WTC11 (cell line): ENCODE results near the gene PRRT4. TPM values are rescaled to one million over a fixed set of nuclear protein-coding genes. Genes with fewer than 3 reads are reported as not detected.

Source experiments
- ATAC-seq: fragments of 200-7000 bp; cut with Tn5 transposase; 2 replicates; pipeline ENCODE4 v1.10.0; 2021; ENCODE audit warnings: mild to moderate bottlenecking, moderate library complexity
- CTCF ChIA-PET: fragments of 300-600 bp; sonication (Branson Sonifier 250); formaldehyde crosslinking; loops from one replicate; lab custom pipeline; 2021; ENCODE audit warnings: antibody characterized with exemption; lab: Charles Lee
- POLR2A ChIA-PET: fragments of 350-600 bp; sonication (Branson Sonifier 250); formaldehyde crosslinking; loops from one replicate; lab custom pipeline; 2021; ENCODE audit warnings: antibody characterized with exemption; lab: Charles Lee
- DNase-seq: peaks from one replicate; pipeline ENCODE4 v3.0.0; 2021; ENCODE audit warnings: low spot score
- H3K27ac Mint-ChIP-seq: 2 replicates; pipeline ENCODE4 v1.8.0; 2021; ENCODE audit warnings: mixed read lengths
- H3K27me3 Mint-ChIP-seq: 2 replicates; pipeline ENCODE4 v1.8.0; 2021; ENCODE audit warnings: low read depth, mild to moderate bottlenecking, moderate library complexity, mixed read lengths
- H3K36me3 Mint-ChIP-seq: 2 replicates; pipeline ENCODE4 v1.8.0; 2021; ENCODE audit warnings: mixed read lengths
- H3K4me1 Mint-ChIP-seq: 2 replicates; pipeline ENCODE4 v1.8.0; 2022; ENCODE audit warnings: mixed read lengths
- H3K4me3 Mint-ChIP-seq: 2 replicates; pipeline ENCODE4 v1.8.0; 2021; ENCODE audit warnings: mild to moderate bottlenecking, moderate library complexity, mixed read lengths
- H3K9me3 Mint-ChIP-seq: 2 replicates; pipeline ENCODE4 v1.8.0; 2021; ENCODE audit warnings: mixed read lengths
- AFF4 ChIP-seq: sonication (generic); formaldehyde crosslinking; IDR thresholded peaks from 2 replicates; pipeline ENCODE4 v1.8.1; 2023; ENCODE audit warnings: mild to moderate bottlenecking, missing genetic modification reagents, borderline replicate concordance
- ATF2 ChIP-seq: sonication (generic); formaldehyde crosslinking; IDR thresholded peaks from 2 replicates; pipeline ENCODE4 v1.8.1; 2022; ENCODE audit warnings: low read depth, missing genetic modification reagents, borderline replicate concordance
- CDX4 ChIP-seq: fragments of 250-450 bp; sonication (Bioruptor Pico); IDR thresholded peaks from 2 replicates; pipeline ENCODE4 v1.9.0; 2021; ENCODE audit warnings: moderate library complexity, mild to moderate bottlenecking, inconsistent platforms, borderline replicate concordance
- ELF4 ChIP-seq: sonication (generic); formaldehyde crosslinking; IDR thresholded peaks from 2 replicates; pipeline ENCODE4 v1.8.1; 2022; ENCODE audit warnings: low read depth, mild to moderate bottlenecking, moderate library complexity, missing genetic modification reagents
- ERG ChIP-seq: fragments of 250-450 bp; sonication (Bioruptor Pico); IDR thresholded peaks from 2 replicates; pipeline ENCODE4 v1.8.0; 2021; ENCODE audit warnings: mild to moderate bottlenecking
- JUN ChIP-seq: sonication (generic); formaldehyde crosslinking; IDR thresholded peaks from 2 replicates; pipeline ENCODE4 v1.8.0; 2023; ENCODE audit warnings: mild to moderate bottlenecking, missing genetic modification reagents
- MLX ChIP-seq: sonication (generic); formaldehyde crosslinking; IDR thresholded peaks from 2 replicates; pipeline ENCODE4 v1.8.1; 2023; ENCODE audit warnings: mild to moderate bottlenecking, missing genetic modification reagents, moderate library complexity
- MXD4 ChIP-seq: fragments of 250-450 bp; sonication (Bioruptor Pico); IDR thresholded peaks from 2 replicates; pipeline ENCODE4 v1.8.0; 2021; ENCODE audit warnings: mild to moderate bottlenecking, moderate library complexity, borderline replicate concordance
- MYBL2 ChIP-seq: sonication (generic); formaldehyde crosslinking; IDR thresholded peaks from 2 replicates; pipeline ENCODE4 v1.8.1; 2023; ENCODE audit warnings: mild to moderate bottlenecking, moderate library complexity, missing genetic modification reagents
- NFYB ChIP-seq: sonication (generic); formaldehyde crosslinking; conservative IDR thresholded peaks from 2 replicates; pipeline ENCODE4 v1.8.0; 2022; ENCODE audit warnings: low read depth, missing genetic modification reagents
- NR1H2 ChIP-seq: sonication (generic); formaldehyde crosslinking; IDR thresholded peaks from 2 replicates; pipeline ENCODE4 v1.9.0; 2021; ENCODE audit warnings: mild to moderate bottlenecking, moderate library complexity, missing genetic modification reagents
- NR3C1 ChIP-seq: sonication (generic); formaldehyde crosslinking; conservative IDR thresholded peaks from 2 replicates; pipeline ENCODE4 v1.8.1; 2023; ENCODE audit warnings: low read depth, mild to moderate bottlenecking, missing genetic modification reagents
- PRDM15 ChIP-seq: sonication (generic); formaldehyde crosslinking; IDR thresholded peaks from 2 replicates; pipeline ENCODE4 v1.8.0; 2022; ENCODE audit warnings: missing genetic modification reagents
- PRRX2 ChIP-seq: fragments of 250-450 bp; sonication (Bioruptor Pico); IDR thresholded peaks from 2 replicates; pipeline ENCODE4 v1.8.0; 2021; ENCODE audit warnings: mild to moderate bottlenecking
- SMAD3 ChIP-seq: sonication (generic); formaldehyde crosslinking; IDR thresholded peaks from 2 replicates; pipeline ENCODE4 v1.8.0; 2022; ENCODE audit warnings: missing genetic modification reagents, mild to moderate bottlenecking, borderline replicate concordance
- ZBTB21 ChIP-seq: sonication (generic); formaldehyde crosslinking; IDR thresholded peaks from 2 replicates; pipeline ENCODE4 v1.8.1; 2023; ENCODE audit warnings: mild to moderate bottlenecking, missing genetic modification reagents, borderline replicate concordance
- ZNF281 ChIP-seq: sonication (generic); formaldehyde crosslinking; IDR thresholded peaks from 2 replicates; pipeline ENCODE4 v1.8.0; 2023; ENCODE audit warnings: mild to moderate bottlenecking, missing genetic modification reagents
- ZNF423 ChIP-seq: fragments of 250-450 bp; sonication (Bioruptor Pico); IDR thresholded peaks from 2 replicates; pipeline ENCODE4 v2.1.2; 2022; ENCODE audit warnings: mild to moderate bottlenecking, moderate library complexity
- total RNA-seq: library from RNA; stranded (reverse); gene quantifications from 3 replicates; pipeline ENCODE4 v1.2.3, GENCODE V29; 2021

The PRRT4 gene
- total RNA-seq, 1 experiment from 2014 or later = 1.2 TPM

- TF ChIP-seq AFF4 (CRISPR knock-in tag) = no peak
Measured at GRCh38 chr7:128389085-128389617, 27.7 kb upstream of the PRRT4 start (continued).

- Mint-ChIP-seq H3K27me3 (peaks cover 25% of the 10 kb centered on the region), H3K36me3 (no peaks in the 10 kb centered on the region), H3K9me3 (no peaks in the 10 kb centered on the region), H3K4me1 (peaks cover 13% of the 10 kb centered on the region), H3K4me3 (no peak overlapping the region), H3K27ac (no peak overlapping the region)
- DNase-seq (no peak), ATAC-seq (no peak)
- ChIA-PET POLR2A (interaction anchor here (0.5 to 1.1 kb wide), 2 partner anchors 20 to 35 kb away, joined by 3 read pairs; no protein-coding TSS in a partner anchor), CTCF (interaction anchor here (0.5 to 5.8 kb wide), 34 partner anchors 7 to 522 kb away, joined by 3 to 138 read pairs (median 4); partner anchors contain the start of genes KCP and RBM28)
- TF ChIP-seq NFYB (CRISPR knock-in tag) (no peak), PRRX2 (CRISPR knock-in tag) (no peak), ELF4 (CRISPR knock-in tag) (no peak), MXD4 (no peak), CDX4 (no peak), NR3C1 (CRISPR knock-in tag) (no peak), ZBTB21 (CRISPR knock-in tag) (no peak), SMAD3 (no peak), ATF2 (CRISPR knock-in tag) (no peak), NR1H2 (CRISPR knock-in tag) (no peak), ERG (no peak), ZNF423 (CRISPR knock-in tag) (no peak), ZNF281 (CRISPR knock-in tag) (no peak), MYBL2 (CRISPR knock-in tag) (no peak), PRDM15 (no peak), MLX (CRISPR knock-in tag) (no peak), JUN (no peak)
Measured at GRCh38 chr7:128388145-128388485, 26.6 kb upstream of the PRRT4 start.
